Caki2 (cell line): ENCODE data around the gene AGAP5. TPM values are rescaled to one million over a fixed set of nuclear protein-coding genes. Genes with fewer than 3 reads are reported as not detected.
"Not testable (repeated sequence)": the region's sequence is repeated elsewhere in the genome, so short reads cannot be mapped to it uniquely, and the experiment has no call there.

Experiments
- DNase-seq: peaks from one replicate; pipeline ENCODE4 v3.0.0-alpha.2; 2015; ENCODE audit warnings: low read depth
- in situ Hi-C: cut with HindIII; loops from 2 replicates; pipeline ENCODE4 v1.10.0; 2016; ENCODE audit warnings: low sequenced_read_pairs, low pct_unique_long_range_greater_than_20kb, mixed read lengths
- total RNA-seq: library from RNA; depleted of rRNA; stranded (reverse); fragments of >200 nt; shearing (Covaris generic); gene quantifications from 2 replicates; pipeline ENCODE4 v1.2.3, GENCODE V29; 2014; ENCODE audit warnings: low replicate concordance; rRNA removed

Gene AGAP5
- 3.5 TPM in 1 of 2 replicates, not detected in the other for total RNA-seq

GRCh38 chr10:73697675-73698159, at the start of gene AGAP5:
TSS of gene AGAP5 (minus strand) at chr10:73698109. CDS start at chr10:73697755, 354 bp downstream.
- in situ Hi-C loops: not testable (repeated sequence)

DNA sequence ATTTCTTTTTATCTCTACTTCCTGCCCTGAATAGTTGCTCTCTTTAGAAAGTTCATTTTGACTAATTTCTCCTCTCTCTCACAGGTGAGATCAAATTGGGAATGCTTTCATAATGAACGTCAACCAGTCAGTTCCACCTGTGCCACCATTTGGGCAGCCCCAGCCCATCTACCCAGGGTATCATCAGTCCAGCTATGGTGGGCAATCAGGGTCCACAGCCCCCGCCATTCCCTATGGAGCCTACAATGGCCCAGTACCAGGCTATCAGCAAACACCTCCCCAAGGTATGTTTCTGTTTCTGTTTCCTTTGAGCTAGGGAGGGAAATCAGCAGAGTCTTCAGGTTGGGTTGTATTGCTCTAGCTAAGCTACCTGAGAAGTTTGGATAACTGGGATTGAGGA, 48.8 kb upstream of the AGAP5 start:
- no peak for DNase-seq
- in situ Hi-C loops: no loop called here

More at GRCh38 chr10:73697675-73698159, at the start of gene AGAP5:
- not testable (repeated sequence) for DNase-seq

DNA sequence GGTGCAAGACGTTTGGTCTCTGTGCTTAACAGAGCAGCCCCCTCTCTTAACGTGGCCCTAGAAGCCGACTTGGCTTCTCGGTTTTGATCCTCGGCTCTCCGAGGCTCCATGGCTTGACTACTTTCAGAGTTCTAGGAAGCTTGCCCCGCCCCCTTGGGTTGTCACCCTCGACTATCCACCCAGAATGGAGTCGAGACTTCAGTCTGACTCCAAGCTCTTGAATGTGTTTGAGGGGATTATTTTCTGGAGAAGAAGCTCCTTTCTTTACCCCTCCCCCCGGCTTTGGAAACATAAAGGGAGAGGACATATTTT, 46.7 kb upstream of the AGAP5 start:
- no peak for DNase-seq
- in situ Hi-C loops: no loop called here

GRCh38 chr10:73743905-73744663, 46.2 kb upstream of the AGAP5 start, which contains the start of gene SEC24C:
TSS of gene SEC24C (plus strand) at chr10:73744372. CDS start at chr10:73746833, 2,461 bp downstream.
- in situ Hi-C loops: no loop called here
- DNase-seq: peak; percentile 97

GRCh38 chr10:73743327-73743904, 45.5 kb upstream of the AGAP5 start:
- DNase-seq: no peak
- in situ Hi-C loops: no loop called here

GRCh38 chr10:73742454-73742734, 44.5 kb upstream of the AGAP5 start:
- in situ Hi-C loops: no loop called here
- no peak for DNase-seq

DNA sequence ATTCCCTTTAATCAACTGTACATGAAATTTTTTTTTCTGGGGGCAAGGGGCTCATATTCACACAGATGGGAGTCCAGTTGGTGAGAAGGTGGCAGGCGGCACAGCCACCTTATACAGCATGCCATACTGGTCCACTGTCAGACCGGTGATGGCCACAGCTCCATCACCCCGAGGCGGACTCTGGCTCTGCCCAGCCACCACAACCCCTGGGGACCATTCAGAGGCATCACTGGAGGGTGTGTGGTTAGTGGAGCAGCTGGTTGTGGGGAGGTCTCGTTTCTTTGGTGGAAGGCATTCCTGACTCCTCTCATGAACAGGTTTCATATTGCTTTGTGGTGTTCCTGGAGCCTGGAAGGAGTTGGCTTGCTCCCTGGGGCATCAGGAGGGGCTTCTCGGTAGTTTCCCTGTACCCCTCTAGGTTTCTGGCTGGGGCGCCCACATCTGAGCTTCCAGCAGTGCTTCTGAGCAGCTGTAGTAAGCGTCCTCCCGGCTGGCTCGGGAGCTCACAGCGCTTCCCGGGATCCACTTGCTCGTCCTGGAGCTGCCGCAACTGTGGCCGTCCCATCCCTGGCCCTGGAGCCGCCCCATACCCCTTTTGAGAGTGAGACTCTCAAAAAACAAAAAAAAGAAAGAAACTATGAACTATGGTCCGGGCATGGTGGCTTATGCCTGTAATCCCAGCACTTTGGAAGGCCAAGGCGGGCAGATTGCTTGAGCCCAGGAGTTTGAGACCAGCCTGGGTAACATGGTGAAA, 42.8 kb upstream of the AGAP5 start:
- in situ Hi-C loops: not testable (repeated sequence)

GRCh38 chr10:73734796-73735305, 36.9 kb upstream of the AGAP5 start:
- no peak for DNase-seq
- in situ Hi-C loops: no loop called here

More for the DNA sequence above, 42.8 kb upstream of the AGAP5 start:
- not testable (repeated sequence) for DNase-seq

GRCh38 chr10:73734028-73734720, 36.3 kb upstream of the AGAP5 start:
- no peak for DNase-seq
- in situ Hi-C loops: no loop called here

GRCh38 chr10:73732931-73733623, 35.2 kb upstream of the AGAP5 start:
- DNase-seq: no peak
- in situ Hi-C loops: no loop called here

DNA sequence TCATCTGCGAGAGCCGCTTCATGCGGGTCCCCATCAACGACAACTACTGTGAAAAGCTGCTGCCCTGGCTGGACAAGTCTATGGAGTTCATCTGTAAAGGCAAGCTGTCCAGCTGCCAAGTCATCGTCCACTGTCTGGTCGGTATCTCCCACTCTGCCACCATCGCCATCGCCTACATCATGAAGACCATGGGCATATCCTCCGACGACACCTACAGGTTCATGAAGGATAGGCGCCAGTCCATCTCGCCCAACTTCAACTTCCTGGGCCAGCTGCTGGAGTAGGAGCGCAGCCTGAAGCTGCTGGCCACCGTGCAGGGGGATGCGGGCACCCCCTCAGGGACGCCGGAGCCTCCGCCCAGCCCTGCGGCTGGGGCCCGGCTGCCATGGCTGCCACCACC, 34.5 kb upstream of the AGAP5 start:
- no peak for DNase-seq
- in situ Hi-C loops: no loop called here

DNA sequence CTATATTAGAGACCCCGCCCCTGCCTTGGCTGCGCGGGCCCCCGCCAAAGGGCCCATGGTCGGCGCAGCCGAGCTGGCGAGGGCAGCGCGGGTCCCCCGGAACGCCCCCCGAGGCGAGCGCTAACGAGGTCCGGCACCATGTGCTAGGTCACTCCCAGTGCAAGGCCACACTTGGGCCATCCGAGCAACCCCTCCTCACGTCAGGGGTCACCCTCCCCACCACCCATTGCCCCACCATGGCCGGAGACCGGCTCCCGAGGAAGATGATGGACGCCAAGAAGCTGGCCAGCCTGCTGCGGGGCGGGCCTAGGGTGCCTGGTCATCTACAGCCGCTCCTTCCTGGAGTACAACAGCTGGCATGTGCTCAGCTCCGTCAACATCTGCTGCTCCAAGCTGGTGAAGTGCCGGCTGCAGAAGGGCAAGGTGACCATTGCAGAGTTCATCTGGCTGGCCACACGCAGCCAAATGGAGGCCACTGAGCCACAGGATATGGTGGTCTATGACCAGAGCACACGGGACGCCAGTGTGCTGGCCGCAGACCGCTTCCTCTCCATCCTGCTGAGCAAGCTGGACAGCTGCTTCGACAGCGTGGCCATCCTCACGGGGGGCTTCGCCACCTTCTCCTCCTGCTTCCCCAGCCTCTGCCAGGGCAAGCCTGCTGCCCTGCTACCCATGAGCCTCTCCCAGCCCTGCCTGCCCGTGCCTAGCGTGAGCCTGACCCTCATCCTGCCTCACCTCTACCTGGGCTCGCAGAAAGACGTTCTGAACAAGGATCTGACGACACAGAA, 33.9 kb upstream of the AGAP5 start:
- no peak for DNase-seq
- in situ Hi-C loops: no loop called here

- peak; percentile 94 for DNase-seq
- in situ Hi-C loops: no loop called here
These were observed 32.4 kb upstream of the AGAP5 start for GRCh38 chr10:73730153-73730906.

- in situ Hi-C loops, DNase-seq: not testable (repeated sequence)
These were observed 31.9 kb upstream of the AGAP5 start for GRCh38 chr10:73729781-73730152.

DNA sequence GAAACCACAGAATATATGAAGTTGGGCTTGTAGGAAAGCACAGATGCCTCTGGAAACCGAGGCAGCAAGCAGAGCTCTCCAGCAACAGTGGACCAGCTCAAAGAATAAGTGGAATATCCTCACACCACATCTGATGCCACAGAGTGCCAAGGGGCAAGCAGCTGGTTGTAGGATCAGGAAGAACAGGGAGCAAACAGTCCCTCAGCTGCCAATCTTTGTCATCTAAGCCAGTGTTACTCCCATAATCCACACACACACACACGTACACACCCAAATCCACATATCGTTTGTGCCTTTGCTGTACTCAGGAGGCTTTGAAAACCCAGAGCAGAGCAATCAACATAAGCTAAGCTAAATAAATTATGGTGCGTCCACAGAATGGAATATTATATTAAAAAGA, 25.6 kb upstream of the AGAP5 start:
- DNase-seq: no peak
- in situ Hi-C loops: no loop called here

GRCh38 chr10:73720561-73720960, 22.7 kb upstream of the AGAP5 start:
- in situ Hi-C loops, DNase-seq: not testable (repeated sequence)

DNA sequence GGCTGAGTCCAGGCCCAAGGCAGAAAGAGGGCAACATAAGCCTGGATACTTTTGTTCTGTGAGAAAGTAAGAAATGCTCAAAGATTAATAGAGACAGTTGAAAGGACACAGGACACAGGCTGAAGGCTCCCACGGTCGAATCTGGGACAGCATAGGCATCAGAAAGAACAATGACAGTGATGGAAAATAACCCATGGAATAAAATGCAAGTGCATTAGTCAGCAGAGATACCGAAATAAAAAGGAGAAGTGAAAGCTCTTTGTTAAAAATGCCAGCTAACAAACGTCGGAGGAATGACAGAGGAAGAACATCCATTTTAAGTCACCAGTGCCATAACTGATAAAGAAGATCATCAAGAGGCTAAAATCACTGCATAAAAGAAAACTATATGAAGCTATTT, 19.6 kb upstream of the AGAP5 start:
- DNase-seq: no peak
- in situ Hi-C loops: no loop called here
